ENCODE measurements around the gene LBX2. TPM values are rescaled to one million over a fixed set of nuclear protein-coding genes. Genes with fewer than 3 reads are reported as not detected.

The LBX2 gene
- total RNA-seq (2021) (0.48 TPM in 1 of 2 replicates, not detected in the other), Bru-seq, nascent RNA (percentile 19 among the genes with signal in this experiment), BruChase-seq, experiment 1, labeled RNA remaining after a 2-hour chase (not detected), BruChase-seq, experiment 2, labeled RNA remaining after a 6-hour chase (percentile 11 among the genes with signal in this experiment)
- long read RNA-seq: 0 reads

DNA sequence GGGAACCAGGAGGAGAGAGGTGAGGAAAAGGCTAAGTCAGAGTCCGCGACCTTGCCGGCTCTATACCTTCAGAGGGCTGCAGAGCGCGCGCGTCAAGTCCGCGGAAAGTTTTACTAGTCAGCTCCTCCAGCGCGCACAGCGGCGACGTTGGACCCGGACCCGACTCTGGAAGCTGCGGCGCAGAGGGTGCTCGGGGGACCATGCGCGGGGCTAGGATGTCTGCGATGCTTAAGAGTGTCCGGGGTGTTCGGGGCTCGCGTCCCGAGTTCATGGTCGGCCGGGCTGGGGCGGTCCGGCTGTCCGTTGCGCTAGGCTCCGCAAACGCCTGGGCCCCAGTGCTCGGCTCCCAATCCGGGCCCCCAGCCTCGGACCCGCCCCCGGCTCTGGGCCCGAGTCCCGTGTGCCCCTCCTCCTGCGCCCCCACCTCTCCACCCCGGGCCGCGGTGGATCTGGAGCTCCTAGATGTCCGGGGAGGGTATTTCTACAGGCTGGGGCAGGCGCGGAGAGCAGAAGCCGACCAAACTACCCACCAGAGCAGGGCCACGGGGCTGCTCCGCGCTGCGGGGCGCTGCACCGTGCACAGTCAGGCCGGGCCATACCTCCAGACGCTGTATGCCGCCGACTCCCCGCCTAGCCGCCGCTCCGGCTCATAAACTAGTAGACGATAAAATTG, at the start of gene LBX2:
TSS of gene LBX2 (minus strand) at position 337 of the 673 bp plus-strand sequence. CDS start at position 271, 66 bp downstream.
- Histone ChIP-seq H3K4me3 (ENCODE audit: low read depth, low read length, poor library complexity, severe bottlenecking) (peak within 1 kb of the TSS; percentile 41), H3K27ac (ENCODE audit: low read depth, low read length, poor library complexity, severe bottlenecking) (no peak within 1 kb of the TSS), H3K36me3 (ENCODE audit: insufficient read depth, low read length, poor library complexity, severe bottlenecking) (no peaks in the 10 kb centered on the region), H3K27me3 (replicated peaks; ENCODE audit: insufficient read depth, low read depth, low read length, poor library complexity) (peaks cover 31% of the 10 kb centered on the region), H3K9me3 (ENCODE audit: low read depth, low read length, poor library complexity, severe bottlenecking) (no peaks in the 10 kb centered on the region), H3K4me1 (ENCODE audit: insufficient read depth, low read length, poor library complexity, severe bottlenecking) (peaks cover 5% of the 10 kb centered on the region)
- ChIA-PET POLR2A (ENCODE audit: low non-redundant PET) (no interaction called here), CTCF (no interaction called here)
- TF ChIP-seq CTCF (conservative IDR thresholded peaks at IDR 0.05; ENCODE audit: low read depth, low read length) (no peak), EZH2 (IDR thresholded peaks at IDR 0.05; ENCODE audit: borderline replicate concordance, low read depth, low read length, poor library complexity, severe bottlenecking) (peak; percentile 43)
- DNase-seq (ENCODE audit: low spot score): no peak
- intact Hi-C loops (cut with micrococcal nuclease; ENCODE audit: unreplicated experiment): no loop called here
- no TSS peak for BruUV-seq (replicated peaks)

DNA sequence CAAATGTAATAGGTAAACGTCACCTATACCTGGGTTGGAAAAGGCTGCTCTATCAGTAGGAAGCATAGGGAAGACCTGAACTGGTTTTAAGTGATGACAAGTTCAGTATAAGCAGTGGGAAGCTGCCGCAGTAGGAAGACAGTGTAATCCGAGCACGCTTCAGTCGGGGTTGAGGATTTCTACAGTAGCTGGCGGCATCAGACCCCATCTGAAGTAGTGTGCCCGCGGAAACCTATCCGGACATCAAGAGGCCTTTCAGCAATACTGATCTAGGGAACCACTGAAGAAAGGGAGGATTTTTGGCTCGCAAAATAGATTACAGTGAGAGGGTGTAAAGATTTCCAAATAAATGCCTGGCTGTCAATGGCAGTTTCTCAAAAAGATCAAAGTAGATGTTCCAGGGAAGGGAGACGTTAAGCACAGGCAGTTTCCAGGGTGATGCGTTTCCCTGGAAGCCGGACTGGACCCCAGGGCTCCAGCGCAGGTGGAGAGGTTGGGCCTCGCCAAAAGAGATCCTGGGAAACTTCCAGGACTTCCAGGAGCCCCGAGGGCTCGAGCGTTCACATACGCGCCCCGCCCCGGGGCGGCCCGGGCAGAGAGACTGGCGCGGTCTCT, 49.0 kb upstream of the LBX2 start:
- POLR2A ChIA-PET (ENCODE audit: low non-redundant PET): no interaction called here

DNA sequence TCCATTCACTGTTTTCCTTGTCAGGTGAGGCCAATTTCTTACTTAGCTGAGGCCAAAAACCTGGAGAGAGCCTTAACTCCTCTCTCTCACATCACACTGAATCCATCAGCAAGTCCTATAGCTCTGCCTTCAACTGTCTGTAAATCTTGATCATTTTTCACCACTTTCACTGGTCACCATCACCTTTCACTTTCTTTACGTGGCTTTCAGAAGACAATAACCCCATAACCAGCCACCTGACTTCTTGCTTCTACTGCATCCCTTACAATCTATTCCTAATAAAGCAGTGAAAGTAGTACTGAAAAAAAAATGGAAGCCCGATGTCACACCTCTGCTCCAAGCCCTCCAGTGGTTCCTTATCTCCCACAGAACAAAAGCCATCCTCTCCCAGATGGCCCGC, 46.6 kb upstream of the LBX2 start:
- POLR2A ChIA-PET (ENCODE audit: low non-redundant PET): no interaction called here
- no TSS peak for BruUV-seq (replicated peaks)

More for the DNA sequence above, 49.0 kb upstream of the LBX2 start:
- no peaks in the 10 kb centered on the region for H3K9me3 ChIP-seq (ENCODE audit: low read depth, low read length, poor library complexity, severe bottlenecking)
- intact Hi-C loops (cut with micrococcal nuclease; ENCODE audit: unreplicated experiment): no loop called here
- peak overlapping the region; percentile 48 for H3K4me3 ChIP-seq (ENCODE audit: low read depth, low read length, poor library complexity, severe bottlenecking)
- H3K4me1 ChIP-seq (ENCODE audit: insufficient read depth, low read length, poor library complexity, severe bottlenecking): peaks cover 5% of the 10 kb centered on the region
- no peak for TF ChIP-seq EZH2 (IDR thresholded peaks at IDR 0.05; ENCODE audit: borderline replicate concordance, low read depth, low read length, poor library complexity, severe bottlenecking)
- TF ChIP-seq CTCF (conservative IDR thresholded peaks at IDR 0.05; ENCODE audit: low read depth, low read length): no peak
- peaks cover 14% of the 10 kb centered on the region for H3K27me3 ChIP-seq (replicated peaks; ENCODE audit: insufficient read depth, low read depth, low read length, poor library complexity)
- no peak overlapping the region for H3K27ac ChIP-seq (ENCODE audit: low read depth, low read length, poor library complexity, severe bottlenecking)
- H3K36me3 ChIP-seq (ENCODE audit: insufficient read depth, low read length, poor library complexity, severe bottlenecking): no peaks in the 10 kb centered on the region
- DNase-seq (ENCODE audit: low spot score): peak; percentile 29
- CTCF ChIA-PET: no interaction called here
- BruUV-seq (replicated peaks): no TSS peak

More for the DNA sequence above, 46.6 kb upstream of the LBX2 start:
- DNase-seq (ENCODE audit: low spot score): no peak
- Histone ChIP-seq H3K4me3 (ENCODE audit: low read depth, low read length, poor library complexity, severe bottlenecking) (no peak overlapping the region), H3K9me3 (ENCODE audit: low read depth, low read length, poor library complexity, severe bottlenecking) (no peaks in the 10 kb centered on the region), H3K27ac (ENCODE audit: low read depth, low read length, poor library complexity, severe bottlenecking) (no peak overlapping the region), H3K4me1 (ENCODE audit: insufficient read depth, low read length, poor library complexity, severe bottlenecking) (peaks cover 10% of the 10 kb centered on the region), H3K27me3 (replicated peaks; ENCODE audit: insufficient read depth, low read depth, low read length, poor library complexity) (peaks cover 14% of the 10 kb centered on the region), H3K36me3 (ENCODE audit: insufficient read depth, low read length, poor library complexity, severe bottlenecking) (no peaks in the 10 kb centered on the region)
- intact Hi-C loops (cut with micrococcal nuclease; ENCODE audit: unreplicated experiment): no loop called here
- TF ChIP-seq EZH2 (IDR thresholded peaks at IDR 0.05; ENCODE audit: borderline replicate concordance, low read depth, low read length, poor library complexity, severe bottlenecking) (no peak), CTCF (conservative IDR thresholded peaks at IDR 0.05; ENCODE audit: low read depth, low read length) (no peak)
- CTCF ChIA-PET: no interaction called here
